ENCODE measurements around the gene PCYT1B.
"Not testable (repeated sequence)": the region's sequence is repeated elsewhere in the genome, so short reads cannot be mapped to it uniquely, and the experiment has no call there.

PCYT1B gene

GRCh38 chrX:24647257-24648058, at the start of gene PCYT1B:
TSS of gene PCYT1B (minus strand) at chrX:24647347. CDS start at chrX:24647105, 242 bp downstream.
- DNase-seq: peak; percentile 74

GRCh38 chrX:24696294-24696693, 49.1 kb upstream of the PCYT1B start:
- DNase-seq: no peak

- DNase-seq: no peak
Observed at GRCh38 chrX:24694825-24695224, 47.7 kb upstream of the PCYT1B start.

GRCh38 chrX:24693453-24694202, 46.5 kb upstream of the PCYT1B start, which contains the start of gene POLA1:
TSS of gene POLA1 (plus strand) at chrX:24693918. CDS start at chrX:24693962, 44 bp downstream.
- DNase-seq: peak; percentile 85

- DNase-seq: no peak
Observed at GRCh38 chrX:24692305-24692704, 45.2 kb upstream of the PCYT1B start.

- DNase-seq: no peak
Observed at GRCh38 chrX:24684048-24684447, 36.9 kb upstream of the PCYT1B start.

- no peak for DNase-seq
Observed at GRCh38 chrX:24682739-24683432, 35.7 kb upstream of the PCYT1B start.

- no peak for DNase-seq
Observed at GRCh38 chrX:24676403-24677024, 29.4 kb upstream of the PCYT1B start.

- DNase-seq: no peak
Observed at GRCh38 chrX:24673424-24673823, 26.3 kb upstream of the PCYT1B start.

- no peak for DNase-seq
Observed at GRCh38 chrX:24672701-24673190, 25.6 kb upstream of the PCYT1B start.

GRCh38 chrX:24668111-24668510, 21.0 kb upstream of the PCYT1B start:
- DNase-seq: no peak

GRCh38 chrX:24662352-24662751, 15.2 kb upstream of the PCYT1B start:
- no peak for DNase-seq

- no peak for DNase-seq
Observed at GRCh38 chrX:24661292-24661691, 14.1 kb upstream of the PCYT1B start.

GRCh38 chrX:24659646-24660045, 12.5 kb upstream of the PCYT1B start:
- no peak for DNase-seq

GRCh38 chrX:24659106-24659505, 12.0 kb upstream of the PCYT1B start:
- no peak for DNase-seq

GRCh38 chrX:24658421-24658820, 11.3 kb upstream of the PCYT1B start:
- DNase-seq: no peak

GRCh38 chrX:24657671-24658386, 10.7 kb upstream of the PCYT1B start:
- no peak for DNase-seq

GRCh38 chrX:24655679-24656078, 8.5 kb upstream of the PCYT1B start:
- not testable (repeated sequence) for DNase-seq

GRCh38 chrX:24651783-24652182, 4.6 kb upstream of the PCYT1B start:
- DNase-seq: no peak

GRCh38 chrX:24648495-24648894, 1.3 kb upstream of the PCYT1B start:
- no peak for DNase-seq

GRCh38 chrX:24646745-24647182, 383 bp downstream of the PCYT1B start:
- no peak for DNase-seq

GRCh38 chrX:24646006-24646405, 1.1 kb downstream of the PCYT1B start:
- DNase-seq: no peak

All from activated CD8-positive, alpha-beta memory T cell treated with anti-CD3 and anti-CD28 coated beads, Interleukin-2, amount 50 U/mL, for 48 hours (primary cell).